ENCODE measurements around the gene PRAMEF20.
"Not testable (repeated sequence)": the region's sequence is repeated elsewhere in the genome, so short reads cannot be mapped to it uniquely, and the experiment has no call there.

PRAMEF20 gene

DNA sequence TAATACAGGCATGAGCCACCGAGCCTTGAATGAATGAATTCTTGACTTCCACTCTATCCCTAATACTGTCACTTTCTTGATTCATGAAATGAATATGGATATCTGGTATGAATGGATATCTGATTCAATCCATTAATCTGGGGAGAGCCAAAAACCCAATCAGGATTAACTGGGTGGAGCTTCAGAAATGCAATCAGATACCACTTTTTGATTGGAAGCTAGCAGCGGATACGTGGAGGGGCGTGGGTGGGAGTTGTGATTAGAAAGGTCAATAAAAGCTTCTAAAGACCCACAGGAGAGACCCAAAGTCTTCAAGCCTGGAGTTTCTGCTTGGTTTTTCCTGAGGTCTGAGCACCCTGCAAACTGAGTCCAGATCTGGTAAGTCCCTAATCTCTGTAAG lies at the start of gene PRAMEF20:
PRAMEF20 (plus strand) TSS at position 301 of the 400 bp plus-strand sequence. CDS start 5,905 bp downstream, outside the sequence.
- not testable (repeated sequence) for DNase-seq

DNA sequence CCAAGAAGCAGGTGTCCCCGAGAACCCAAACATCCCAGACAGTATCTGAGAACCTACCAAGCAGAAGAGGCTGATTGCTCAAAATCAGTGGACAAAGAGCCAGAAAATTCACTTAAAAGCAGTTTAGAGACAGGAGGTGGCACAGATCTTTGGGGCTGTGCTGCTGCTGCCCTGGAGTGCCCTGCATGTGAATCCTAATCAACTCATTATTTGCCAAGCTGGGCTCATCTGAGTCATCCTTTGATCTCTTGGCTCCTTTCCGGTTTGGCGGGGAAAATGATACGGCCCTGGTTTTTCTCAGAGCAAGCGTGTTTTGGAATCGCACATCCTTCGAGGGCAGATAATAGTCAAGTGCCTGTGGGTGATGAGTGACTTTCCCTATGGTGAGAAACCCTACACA lies 47.9 kb upstream of the PRAMEF20 start:
- DNase-seq: not testable (repeated sequence)

DNA sequence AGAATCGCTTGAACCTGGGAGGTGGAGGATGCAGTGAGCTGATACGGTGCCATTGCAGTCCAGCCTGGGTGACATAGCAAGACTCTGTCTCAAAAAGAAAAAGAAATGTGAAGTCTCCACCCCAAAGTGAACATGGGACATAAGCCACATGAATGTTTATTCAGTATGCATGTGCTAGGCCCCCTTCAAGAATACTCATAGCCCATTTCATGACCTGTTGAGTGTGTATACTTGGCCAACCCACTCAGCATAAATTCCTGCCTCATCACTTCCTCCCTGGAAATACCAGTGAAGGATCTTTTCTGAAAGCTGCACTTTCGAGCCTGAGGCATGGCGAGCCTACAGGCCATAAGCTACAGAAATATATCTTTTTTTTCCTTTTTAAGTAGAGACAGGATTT lies 45.3 kb upstream of the PRAMEF20 start:
- not testable (repeated sequence) for DNase-seq

DNA sequence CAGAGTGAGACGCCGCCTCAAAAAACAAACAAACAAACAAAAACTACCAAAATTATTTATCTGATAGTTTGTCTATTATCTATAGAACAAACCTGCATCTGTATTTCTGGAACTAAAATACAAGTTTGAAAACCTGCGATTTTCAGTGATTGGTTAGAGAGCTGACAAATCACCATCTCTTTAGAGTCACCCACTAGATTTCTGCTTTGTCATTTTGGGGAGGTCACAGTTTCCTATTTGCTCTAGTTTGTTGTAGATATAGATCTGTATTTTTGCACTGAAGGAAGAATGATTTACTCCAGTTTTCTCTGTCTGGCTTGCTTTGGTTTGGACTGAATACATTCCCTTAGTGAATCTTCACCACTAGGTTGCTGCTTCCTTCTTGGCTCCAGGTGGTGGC lies 43.7 kb upstream of the PRAMEF20 start:
- not testable (repeated sequence) for DNase-seq

DNA sequence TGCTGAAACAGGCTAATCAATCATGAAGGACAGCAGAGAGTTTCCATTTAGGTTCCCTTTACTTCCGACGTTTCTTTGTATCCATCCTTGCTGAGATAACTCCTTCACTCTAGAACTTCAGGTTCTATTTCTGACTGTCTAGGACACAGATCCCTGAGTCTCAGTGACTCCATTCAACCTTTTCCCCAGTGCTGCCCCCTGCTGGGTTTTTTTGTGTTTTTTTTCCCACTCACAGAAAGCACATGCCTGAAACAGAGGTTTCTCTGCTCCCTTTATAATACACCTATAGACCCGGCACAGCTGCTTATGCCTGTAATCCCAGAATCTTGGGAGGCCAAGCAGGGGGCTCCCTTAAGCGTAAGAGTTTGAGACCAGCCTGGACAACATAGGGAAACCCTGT lies 41.7 kb upstream of the PRAMEF20 start:
- DNase-seq: not testable (repeated sequence)

DNA sequence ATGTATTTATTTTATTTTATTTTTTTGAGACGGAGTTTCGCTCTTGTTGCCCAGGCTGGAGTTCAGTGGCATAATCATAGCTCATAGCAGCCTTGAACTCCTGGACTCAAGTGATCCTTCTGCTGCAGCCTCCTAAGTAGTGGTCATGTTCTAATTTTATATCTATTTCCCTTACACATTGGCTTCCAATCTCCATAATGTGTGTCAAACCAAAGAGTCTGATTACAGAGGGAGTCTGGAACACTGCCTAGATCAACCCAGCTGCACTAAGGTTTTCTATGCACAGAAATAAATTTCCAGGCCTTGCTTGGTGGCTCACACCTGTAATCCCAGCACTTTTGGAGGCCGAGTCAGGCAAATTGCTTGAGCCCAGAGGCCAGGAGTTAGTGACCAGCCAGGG lies 31.3 kb upstream of the PRAMEF20 start:
- not testable (repeated sequence) for DNase-seq

DNA sequence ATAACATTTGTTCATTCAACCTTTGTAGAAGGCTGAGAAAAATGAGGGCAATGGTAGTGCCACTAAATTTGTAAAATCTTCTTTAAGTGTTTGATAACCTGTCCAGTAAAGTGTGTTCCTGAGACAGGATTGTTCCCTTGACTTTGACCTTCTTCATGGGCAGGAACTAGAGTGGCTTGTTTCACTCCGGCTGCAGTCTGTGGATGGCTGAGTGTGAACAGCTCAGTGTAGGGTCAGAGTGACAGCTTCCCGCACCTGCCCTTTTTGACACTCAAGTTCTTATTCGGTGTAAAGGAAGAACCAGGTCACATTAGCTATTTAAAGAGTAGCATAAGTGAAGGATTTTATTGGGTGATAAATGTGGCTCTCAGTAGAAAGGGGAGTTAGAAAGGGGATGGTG lies 29.9 kb upstream of the PRAMEF20 start:
- DNase-seq: not testable (repeated sequence)

DNA sequence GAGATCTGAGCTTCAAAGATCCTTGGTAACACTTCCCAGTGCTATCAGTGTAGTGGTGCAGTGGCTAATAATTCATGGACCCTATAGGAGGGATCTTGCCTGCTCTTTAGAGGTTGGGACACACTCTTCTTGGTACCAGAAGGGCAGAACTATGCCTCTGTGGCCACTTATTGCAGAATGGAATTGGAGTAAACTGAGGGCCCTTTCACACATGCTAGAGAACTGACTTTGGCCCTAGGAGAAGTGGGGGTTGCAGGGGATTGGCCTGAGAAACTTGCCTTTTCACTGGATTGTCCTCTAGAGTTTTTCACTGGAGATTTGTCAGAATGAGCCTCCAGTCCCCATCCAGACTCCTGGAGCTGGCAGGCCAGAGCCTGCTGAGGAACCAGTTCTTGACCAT lies 20.9 kb upstream of the PRAMEF20 start, which contains the start of gene PRAMEF17:
PRAMEF17 (plus strand) TSS at position 301 of the 400 bp plus-strand sequence; CDS start at position 327, 26 bp downstream.
- DNase-seq: not testable (repeated sequence)

DNA sequence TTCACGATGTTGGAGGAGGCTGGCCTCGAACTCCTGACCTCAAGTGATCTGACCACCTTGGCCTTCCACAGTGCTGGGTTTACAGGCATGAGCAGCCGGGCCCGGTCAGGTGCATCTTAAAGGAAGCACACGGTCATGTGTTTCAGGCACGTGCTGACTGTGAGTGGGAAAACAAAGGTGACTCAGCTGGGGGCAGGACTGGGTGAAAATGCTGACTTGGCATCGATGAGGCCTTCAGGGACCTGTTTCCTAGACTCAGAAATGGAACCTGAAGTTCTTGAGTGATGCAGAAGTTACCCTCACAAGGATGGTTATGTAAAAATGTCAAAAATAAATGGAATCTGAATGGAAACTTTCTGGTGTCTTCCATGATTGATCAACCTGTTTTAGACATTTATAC lies 17.2 kb upstream of the PRAMEF20 start:
- DNase-seq: not testable (repeated sequence)

DNA sequence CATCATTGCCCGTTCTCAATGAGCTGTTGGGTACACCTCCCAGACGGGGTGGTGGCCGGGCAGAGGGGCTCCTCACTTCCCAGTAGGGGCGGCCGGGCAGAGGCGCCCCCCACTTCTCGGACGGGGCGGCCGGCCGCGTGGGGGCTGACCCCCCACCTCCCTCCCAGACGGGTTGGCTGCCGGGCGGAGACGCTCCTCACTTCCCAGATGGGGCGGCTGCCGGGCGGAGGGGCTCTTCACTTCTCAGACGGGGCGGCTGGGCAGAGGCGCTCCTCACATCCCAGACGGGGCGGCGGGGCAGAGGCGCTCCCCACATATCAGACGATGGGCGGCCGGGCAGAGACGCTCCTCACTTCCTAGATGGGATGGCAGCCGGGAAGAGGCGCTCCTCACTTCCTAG lies 15.5 kb upstream of the PRAMEF20 start:
- DNase-seq: not testable (repeated sequence)

DNA sequence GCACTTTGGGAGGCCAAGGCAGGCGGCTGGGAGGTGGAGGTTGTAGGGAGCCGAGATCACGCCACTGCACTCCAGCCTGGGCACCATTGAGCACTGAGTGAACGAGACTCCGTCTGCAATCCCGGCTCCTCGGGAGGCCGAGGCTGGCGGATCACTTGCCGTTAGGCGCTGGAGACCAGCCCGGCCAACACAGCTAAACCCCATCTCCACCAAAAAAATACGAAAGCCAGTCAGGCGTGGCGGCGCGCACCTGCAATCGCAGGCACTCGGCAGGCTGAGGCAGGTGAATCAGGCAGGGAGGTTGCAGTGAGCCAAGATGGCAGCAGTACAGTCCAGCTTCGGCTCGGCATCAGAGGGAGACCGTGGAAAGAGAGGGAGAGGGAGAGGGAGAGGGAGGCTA lies 14.9 kb upstream of the PRAMEF20 start:
- not testable (repeated sequence) for DNase-seq

DNA sequence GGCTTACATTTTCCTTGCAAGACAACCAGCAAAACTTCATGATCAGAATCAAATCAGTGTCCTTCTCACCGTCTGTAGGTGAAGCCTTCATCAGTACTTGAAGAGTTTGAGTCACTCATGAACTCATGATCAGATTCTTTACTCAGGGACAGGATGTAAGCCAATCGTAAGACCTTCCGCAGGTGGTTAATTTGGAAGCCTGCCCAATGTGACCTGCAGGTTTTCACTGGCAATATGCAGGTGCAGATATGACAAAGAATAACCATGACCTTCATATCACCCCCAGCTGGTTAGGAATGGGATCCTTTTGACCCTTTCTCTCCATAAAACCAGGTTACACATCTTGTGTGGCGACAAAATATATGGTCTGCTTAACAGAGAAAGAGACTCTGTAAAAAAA lies 2.4 kb upstream of the PRAMEF20 start:
- no peak for DNase-seq

DNA sequence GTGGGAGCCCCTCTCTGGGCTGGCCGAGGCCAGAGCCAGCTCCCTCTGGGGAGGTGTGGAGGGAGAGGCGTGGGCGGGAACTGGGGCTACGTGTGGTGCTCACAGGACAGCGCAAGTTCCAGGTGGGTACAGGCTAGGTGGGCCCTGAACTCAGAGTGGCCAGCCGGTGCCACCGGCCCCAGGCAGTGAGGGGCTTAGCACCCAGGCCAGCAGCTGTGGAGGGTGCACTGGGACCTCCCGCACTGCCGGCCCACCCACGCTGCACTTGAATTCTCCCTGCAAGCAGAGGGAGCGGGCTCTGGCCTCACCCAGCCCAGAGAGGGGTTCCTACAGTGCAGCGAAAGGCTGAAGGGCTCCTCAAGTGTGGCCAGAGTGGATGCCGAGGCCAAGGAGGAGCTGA lies 20.2 kb downstream of the PRAMEF20 start:
- DNase-seq: no peak

DNA sequence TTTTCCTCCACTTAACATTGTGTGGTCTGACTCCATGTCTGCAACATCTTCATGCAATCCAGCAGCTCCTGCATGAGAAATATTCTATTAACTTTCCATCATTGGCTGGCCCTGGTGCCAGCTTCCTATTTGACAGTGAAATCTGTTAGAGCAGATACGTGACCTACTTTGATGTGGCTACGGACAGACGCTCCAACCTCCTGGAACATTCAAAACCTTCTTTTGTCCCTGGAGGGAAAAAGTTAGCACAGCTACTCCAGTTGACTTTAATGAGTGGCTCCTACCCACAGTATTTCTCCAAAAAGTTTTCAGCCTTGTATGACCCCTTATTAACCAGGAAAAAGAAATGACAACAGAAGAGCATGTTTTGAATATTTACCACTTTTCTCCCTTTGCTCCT lies 22.0 kb downstream of the PRAMEF20 start:
- no peak for DNase-seq

DNA sequence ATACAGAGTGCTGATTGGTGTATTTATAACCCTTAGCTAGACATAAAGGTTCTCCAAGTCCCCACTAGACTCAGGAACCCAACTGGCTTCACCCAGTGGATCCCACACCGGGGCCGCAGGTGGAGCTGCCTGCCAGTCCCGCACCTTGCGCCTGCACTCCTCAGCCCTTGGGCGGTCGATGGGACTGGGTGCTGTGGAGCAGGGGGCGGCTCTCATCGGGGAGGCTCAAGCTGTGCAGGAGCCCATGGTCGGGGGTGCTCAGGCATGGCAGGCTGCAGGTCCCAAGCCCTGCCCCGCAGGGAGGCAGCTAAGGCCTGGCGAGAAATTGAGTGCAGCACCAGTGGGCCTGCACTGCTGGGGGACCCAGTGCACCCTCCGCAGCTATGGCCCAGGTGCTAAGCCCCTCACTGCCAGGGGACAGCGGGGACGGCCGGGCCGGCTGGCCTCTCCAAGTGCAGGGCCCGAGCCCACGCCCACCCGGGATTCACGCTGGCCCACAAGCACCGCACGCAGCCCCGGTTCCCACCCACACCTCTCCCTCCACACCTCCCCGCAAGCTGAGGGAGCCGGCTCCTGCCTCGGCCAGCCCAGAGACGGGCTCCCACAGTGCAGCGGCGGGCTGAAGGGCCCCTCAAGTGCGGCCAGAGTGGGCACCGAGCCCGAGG lies 23.6 kb downstream of the PRAMEF20 start:
- DNase-seq: not testable (repeated sequence)

DNA sequence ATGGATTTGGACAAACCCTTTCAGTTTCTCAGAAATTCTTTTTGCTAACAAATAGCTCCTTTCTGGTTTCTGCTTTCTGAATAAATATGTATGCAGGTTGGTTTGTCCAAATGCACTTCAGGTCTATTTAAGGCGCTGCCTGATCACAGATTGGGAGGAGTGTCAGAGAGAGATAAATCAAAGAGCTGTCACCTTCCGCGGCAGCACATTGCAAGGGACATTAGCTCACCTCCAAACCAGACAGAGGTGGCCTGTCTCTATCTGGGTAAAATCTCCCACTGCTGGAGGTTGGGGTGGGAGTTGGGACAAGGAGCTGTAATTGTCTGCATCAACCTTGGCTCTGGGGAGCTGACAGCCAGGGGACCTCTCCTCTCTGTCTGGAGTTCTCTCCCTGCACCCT lies 25.2 kb downstream of the PRAMEF20 start:
- no peak for DNase-seq

DNA sequence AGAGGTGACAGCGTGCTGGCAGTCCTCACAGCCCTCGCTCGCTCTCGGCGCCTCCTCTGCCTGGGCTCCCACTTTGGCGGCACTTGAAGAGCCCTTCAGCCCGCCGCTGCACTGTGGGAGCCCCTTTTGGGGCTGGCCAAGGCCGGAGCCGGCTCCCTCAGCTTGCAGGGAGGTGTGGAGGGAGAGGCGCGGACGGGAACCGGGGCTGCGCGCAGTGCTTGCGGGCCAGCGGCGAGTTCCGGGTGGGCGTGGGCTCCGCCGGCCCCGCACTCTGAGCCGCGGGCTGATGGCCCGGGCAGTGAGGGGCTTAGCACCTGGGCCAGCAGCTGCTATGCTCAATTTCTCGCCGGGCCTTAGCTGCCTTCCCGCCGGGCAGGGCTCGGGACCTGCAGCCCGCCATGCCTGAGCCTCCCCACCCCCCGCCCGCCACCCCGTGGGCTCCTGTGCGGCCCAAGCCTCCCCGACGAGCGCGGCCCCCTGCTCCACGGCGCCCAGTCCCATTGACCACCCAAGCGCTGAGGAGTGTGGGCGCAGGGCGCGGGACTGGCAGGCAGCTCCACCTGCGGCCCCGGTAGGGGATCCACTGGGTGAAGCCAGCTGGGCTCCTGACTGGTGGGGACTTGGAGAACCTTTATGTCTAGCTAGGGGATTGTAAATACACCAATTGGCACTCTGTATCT lies 29.0 kb downstream of the PRAMEF20 start:
- DNase-seq: not testable (repeated sequence)

DNA sequence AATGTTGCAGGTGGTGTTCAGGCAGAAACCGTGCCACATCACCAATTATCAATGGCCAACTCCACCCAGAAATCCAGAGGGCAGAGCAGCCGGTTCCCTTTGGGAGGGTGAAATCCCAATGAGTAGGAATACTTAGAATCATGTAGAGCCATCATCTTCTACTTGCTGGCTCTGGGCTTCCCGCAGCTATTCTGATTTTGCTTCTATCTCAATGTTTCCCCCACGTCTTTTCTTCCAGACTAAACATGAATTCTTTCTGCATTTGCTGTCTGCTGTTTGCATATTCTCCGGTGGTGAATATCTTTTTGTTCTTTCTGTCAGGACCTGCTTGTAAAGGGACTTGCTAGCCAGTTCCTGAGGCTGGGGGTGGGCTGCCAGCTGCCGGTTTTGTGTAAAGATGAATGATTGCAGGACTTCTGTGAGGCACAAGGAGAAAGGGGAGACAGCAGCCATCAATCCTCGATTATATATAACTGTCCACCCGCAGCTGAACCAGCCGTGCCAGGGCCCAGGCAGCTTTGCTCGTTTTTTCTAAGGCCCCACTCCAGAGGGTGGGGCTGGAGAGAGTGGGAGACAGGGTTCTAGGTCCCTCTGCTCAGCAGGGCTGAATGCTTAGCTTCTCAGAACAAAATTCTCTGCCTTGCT lies 33.2 kb downstream of the PRAMEF20 start:
- DNase-seq: no peak

DNA sequence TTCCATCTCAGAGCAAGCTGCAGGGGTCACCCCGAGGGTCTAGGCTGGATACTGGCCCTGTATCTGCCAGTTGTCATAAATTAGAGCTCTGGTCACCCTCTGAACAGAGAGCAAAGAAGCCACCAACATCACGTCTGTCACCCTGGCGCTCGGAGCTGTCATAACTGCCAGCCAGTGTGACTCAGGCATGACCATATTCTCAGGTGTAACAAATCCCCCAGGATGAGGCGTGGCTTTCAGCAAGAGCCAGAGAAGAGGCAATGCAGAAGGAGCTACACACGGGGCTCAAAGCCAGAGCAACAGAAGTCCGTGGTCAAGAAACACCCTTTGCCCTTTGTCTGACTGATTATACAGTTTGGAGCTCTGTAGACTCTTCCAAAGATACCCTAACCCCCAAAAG lies 40.0 kb downstream of the PRAMEF20 start:
- no peak for DNase-seq

DNA sequence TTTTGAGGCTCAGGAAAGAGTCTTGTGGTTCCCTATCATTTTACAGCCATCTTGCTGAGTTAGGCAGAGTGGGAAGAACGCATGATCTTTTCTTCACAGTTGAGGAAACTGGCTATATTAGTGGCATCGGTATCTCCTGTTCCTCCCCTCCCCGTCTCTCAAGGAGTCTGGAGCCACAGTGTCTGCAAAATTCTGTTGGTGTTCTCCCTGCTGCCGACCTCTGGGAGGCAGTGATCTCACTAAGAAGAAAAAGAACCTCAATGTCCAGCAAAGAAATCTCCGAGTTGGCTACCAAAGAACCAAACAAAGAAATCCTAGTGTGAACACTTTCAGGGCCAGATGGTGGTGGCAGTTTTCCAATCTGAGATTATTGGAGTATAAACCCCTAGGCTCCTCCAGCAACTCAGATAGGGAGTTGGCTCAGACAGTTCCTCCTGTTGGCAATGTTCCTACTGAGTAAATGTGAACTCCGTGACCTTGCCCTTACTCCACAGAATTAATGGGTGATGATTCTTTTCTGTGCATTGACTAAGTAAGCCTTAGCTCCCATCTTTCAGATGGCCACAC lies 41.2 kb downstream of the PRAMEF20 start:
- DNase-seq: no peak

DNA sequence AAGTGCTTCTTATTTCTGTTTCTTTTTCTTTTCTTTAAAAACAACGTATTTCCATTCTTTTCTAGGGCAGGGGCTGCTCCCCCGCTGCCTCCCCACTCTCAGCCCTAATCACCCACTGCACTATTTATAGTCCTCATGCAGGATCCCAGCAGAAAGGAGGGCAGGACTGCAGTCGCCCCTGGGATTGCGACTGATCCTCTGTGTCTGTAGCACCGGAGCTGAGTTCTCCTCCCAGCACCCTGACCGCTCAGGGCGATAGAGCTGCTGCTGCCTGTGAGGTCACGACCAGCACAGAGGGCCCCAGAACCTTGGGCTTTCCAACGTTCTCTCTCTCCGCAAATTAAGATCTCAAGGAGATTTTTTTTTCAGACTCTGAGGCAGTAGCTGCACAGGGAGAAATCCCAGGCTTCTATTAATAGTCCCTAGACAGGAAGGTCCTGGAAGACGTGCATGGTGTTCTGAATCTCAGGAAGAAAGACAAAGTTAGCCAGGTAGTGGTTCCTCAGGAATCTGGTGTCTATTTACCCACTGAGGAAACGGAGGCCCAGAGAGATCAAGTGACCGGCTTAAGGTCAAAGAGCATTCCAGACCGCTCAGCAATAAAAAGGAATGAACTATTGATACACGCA lies 46.8 kb downstream of the PRAMEF20 start:
- DNase-seq: no peak

DNA sequence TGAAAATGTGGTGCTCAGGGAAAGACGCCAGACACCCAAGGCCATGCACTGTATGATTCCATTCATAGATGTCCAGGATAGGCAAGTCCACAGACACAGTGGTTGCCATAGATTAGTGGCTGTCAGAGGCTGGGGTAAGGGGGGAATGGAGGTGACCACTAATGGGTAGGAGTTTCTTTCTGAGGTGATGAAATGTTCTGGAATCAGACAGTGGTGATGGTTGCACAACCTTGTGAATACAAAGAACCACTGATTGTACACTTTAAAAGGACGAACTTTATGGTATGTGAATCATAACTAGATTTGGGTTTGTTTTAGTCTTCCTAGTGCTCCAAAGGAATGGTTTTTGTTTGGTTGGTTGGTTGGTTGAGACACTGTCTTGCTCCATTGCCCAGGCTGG lies 51.7 kb downstream of the PRAMEF20 start:
- no peak for DNase-seq

DNA sequence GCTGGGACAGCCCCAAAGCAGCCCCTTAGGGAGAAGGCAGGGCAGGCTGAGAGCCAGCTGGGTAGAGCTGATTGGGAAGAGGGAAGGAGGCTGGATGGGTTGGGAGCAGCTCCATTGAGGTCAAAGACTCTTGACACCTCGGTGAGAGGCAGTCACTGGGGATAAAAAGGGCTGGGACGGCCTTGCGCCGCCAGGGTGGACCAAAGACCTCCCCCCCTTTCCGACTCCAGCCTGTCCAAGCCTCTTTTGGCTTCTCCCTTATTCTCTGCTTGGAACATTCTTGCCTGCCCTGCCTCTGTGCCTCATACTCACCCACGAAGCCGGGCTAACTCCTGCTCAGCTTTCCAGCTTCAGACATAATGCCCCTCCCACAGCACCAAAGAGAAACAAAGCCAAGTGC lies 52.4 kb downstream of the PRAMEF20 start:
- no peak for DNase-seq
